Stomach (tissue), 9 donors: ENCODE data around the gene OSBPL6. TPM values are rescaled to one million over a fixed set of nuclear protein-coding genes. Genes with fewer than 3 reads are reported as not detected.

Experiments used
- DNase-seq, 2 donors: peaks; one replicate each; pipeline versions ENCODE4 v3.0.0 to v3.0.0-alpha.2; 2013 to 2019
- H3K27ac ChIP-seq, 5 donors: fragments of 200-600 bp in 4 of 5; sonication (generic) in 4 of 5; one replicate each; pipeline ENCODE4 v1.5.1; 2013 to 2019; ENCODE audit warnings: mild to moderate bottlenecking in 1 of 5, moderate library complexity in 1 of 5
- H3K27me3 ChIP-seq, 3 donors: fragments of 200-600 bp; sonication (generic); one replicate each; pipeline ENCODE4 v1.5.1; 2017 to 2019; ENCODE audit warnings: mixed run types in 1 of 3
- H3K36me3 ChIP-seq, 4 donors: fragments of 200-600 bp; sonication (generic); 1 replicate in 3 of 4; 2 replicates in 1 of 4; pipeline ENCODE4 v1.5.1; 2016 to 2019
- H3K4me1 ChIP-seq, 4 donors: fragments of 200-600 bp; sonication (generic); one replicate each; pipeline ENCODE4 v1.5.1; 2016 to 2019
- H3K4me3 ChIP-seq, 4 donors: fragments of 200-600 bp; sonication (generic) in 3 of 4; one replicate each; pipeline ENCODE4 v1.5.1; 2016 to 2019; ENCODE audit warnings: mild to moderate bottlenecking in 1 of 4
- H3K9me3 ChIP-seq, 4 donors: fragments of 200-600 bp; sonication (generic); one replicate each; pipeline ENCODE4 v1.5.1; 2016 to 2019
- CTCF ChIP-seq, 7 experiments: fragments of 450-650 bp in 4 of 7; fragments of 200-600 bp in 3 of 7; sonication (generic) in 3 of 7; IDR thresholded peaks; one replicate each; pipeline ENCODE4 v1.5.1; 2016 to 2019; ENCODE audit warnings: antibody characterized with exemption in 7 of 7, control low read depth in 2 of 7, mild to moderate bottlenecking in 1 of 7
- EP300 ChIP-seq: sonication (generic); formaldehyde crosslinking; IDR thresholded peaks from one replicate; pipeline ENCODE4 v1.6.1; 2017; ENCODE audit warnings: antibody characterized with exemption
- POLR2A ChIP-seq, 4 donors: fragments of 450-650 bp; IDR thresholded peaks; one replicate each; pipeline ENCODE4 v1.6.1; 2016; ENCODE audit warnings: antibody characterized with exemption in 4 of 4, control low read depth in 2 of 4, mild to moderate bottlenecking in 1 of 4, moderate library complexity in 1 of 4
- POLR2AphosphoS5 ChIP-seq, 3 donors: sonication (generic); formaldehyde crosslinking; IDR thresholded peaks; one replicate each; pipeline ENCODE4 v1.6.1; 2016; ENCODE audit warnings: antibody characterized with exemption in 3 of 3
- WGBS, 5 donors: extraction: QIAGEN DNeasy Blood & Tissue Kit in 3 of 5; methylation state at CpG; one replicate each; pipeline versions ENCODE4 v1.1.5 to v1.1.7; 2013 to 2018; 5-methylcytosine and 5-hydroxymethylcytosine counted together
- intact Hi-C: fragments of 100-400 bp; cut with DNase I; formaldehyde crosslinking; loops from one replicate; pipeline ENCODE4 v1.15.1; 2023; ENCODE audit warnings: low total_unique reads
- polyA plus RNA-seq, 3 donors: library from polyadenylated mRNA; stranded (reverse); fragments of 200-250 nt; gene quantifications; one replicate each; pipeline ENCODE4 v1.2.3, GENCODE V29; 2013
- total RNA-seq, 5 donors: library from RNA; depleted of rRNA; stranded (reverse); fragments of >200 nt; gene quantifications; one replicate each; pipeline versions ENCODE4 v1.1.0 to v1.2.3, GENCODE V29; 2014 to 2016
- donor health status: healthy with polysubstance abuse.
- donor health status: Bipolar disorder and iron deficiency.
- donor health status: healthy.

The OSBPL6 gene
- total and polyA plus RNA-seq, 8 donors, result 0.29 to 77.6 (median 0.98) TPM

GRCh38 chr2:178282075-178282815, 87.9 kb downstream of the OSBPL6 start:
- intact Hi-C loops, result loop anchor here (5.0 kb wide), 1 partner anchor 150 kb away; no protein-coding TSS in a partner anchor
- no peaks in the 10 kb centered on the region for H3K27me3 ChIP-seq
- TF ChIP-seq POLR2A (IDR thresholded peaks at IDR 0.05) (no peak), POLR2AphosphoS5 (IDR thresholded peaks at IDR 0.05) (no peak), CTCF (IDR thresholded peaks at IDR 0.05) (no peak), EP300 (no peak)
- peaks cover 0 to 14% (median 0%) of the 10 kb centered on the region in 4 donors for H3K4me1 ChIP-seq
- peak in 1 of 2 donors; percentile 54 for DNase-seq
- no peak overlapping the region for H3K27ac ChIP-seq
- H3K36me3 ChIP-seq, result no peaks in the 10 kb centered on the region
- H3K4me3 ChIP-seq, result no peak overlapping the region
- WGBS, 5 donors, result 55 to 65% (median 60%) methylated on average over 8 of the region's 8 CpGs
- H3K9me3 ChIP-seq, result no peaks in the 10 kb centered on the region

GRCh38 chr2:178283341-178283918, 89.1 kb downstream of the OSBPL6 start:
- no peak overlapping the region for H3K27ac ChIP-seq
- H3K4me1 ChIP-seq, result peaks cover 0 to 8% (median 0%) of the 10 kb centered on the region in 4 donors
- no peaks in the 10 kb centered on the region for H3K9me3 ChIP-seq
- no peak for DNase-seq
- H3K4me3 ChIP-seq, result no peak overlapping the region
- intact Hi-C loops, result loop anchor here (5.0 kb wide), 1 partner anchor 151 kb away; no protein-coding TSS in a partner anchor
- TF ChIP-seq POLR2AphosphoS5 (IDR thresholded peaks at IDR 0.05), result no peak
- no peak for TF ChIP-seq EP300
- TF ChIP-seq CTCF (IDR thresholded peaks at IDR 0.05), result no peak
- TF ChIP-seq POLR2A (IDR thresholded peaks at IDR 0.05), result no peak
- H3K27me3 ChIP-seq, result no peaks in the 10 kb centered on the region
- 76 to 85% (median 78%) methylated on average over 3 of the region's 3 CpGs for WGBS, 5 donors
- H3K36me3 ChIP-seq, result no peaks in the 10 kb centered on the region

- peaks cover 0 to 6% (median 0%) of the 10 kb centered on the region in 4 donors for H3K4me1 ChIP-seq
- no peak overlapping the region for H3K27ac ChIP-seq
- no peaks in the 10 kb centered on the region for H3K9me3 ChIP-seq
- intact Hi-C loops, result loop anchor here (5.0 kb wide), 1 partner anchor 152 kb away; no protein-coding TSS in a partner anchor
- DNase-seq, result no peak
- no peaks in the 10 kb centered on the region for H3K36me3 ChIP-seq
- 65 to 75% (median 68%) methylated on average over 4 of the region's 4 CpGs for WGBS, 5 donors
- no peak for TF ChIP-seq CTCF (IDR thresholded peaks at IDR 0.05)
- TF ChIP-seq POLR2AphosphoS5 (IDR thresholded peaks at IDR 0.05), result no peak
- no peak for TF ChIP-seq EP300
- no peak for TF ChIP-seq POLR2A (IDR thresholded peaks at IDR 0.05)
- H3K4me3 ChIP-seq, result no peak overlapping the region
- no peaks in the 10 kb centered on the region for H3K27me3 ChIP-seq
Measured at GRCh38 chr2:178284613-178285286, 90.4 kb downstream of the OSBPL6 start.

GRCh38 chr2:178285287-178285615, 90.9 kb downstream of the OSBPL6 start:
- Histone ChIP-seq H3K4me3 (no peak overlapping the region), H3K4me1 (peaks cover 0 to under 1% (median 0%) of the 10 kb centered on the region in 4 donors), H3K27me3 (no peaks in the 10 kb centered on the region), H3K27ac (no peak overlapping the region), H3K36me3 (no peaks in the 10 kb centered on the region), H3K9me3 (no peaks in the 10 kb centered on the region)
- DNase-seq, result no peak
- TF ChIP-seq CTCF (IDR thresholded peaks at IDR 0.05) (no peak), POLR2A (IDR thresholded peaks at IDR 0.05) (no peak), POLR2AphosphoS5 (IDR thresholded peaks at IDR 0.05) (no peak), EP300 (no peak)
- 76 to 89% (median 80%) methylated on average over 1 of the region's 1 CpG for WGBS, 5 donors
- intact Hi-C loops, result no loop called here
